GM10266 (cell line): ENCODE results near the gene KRTAP5-3.

Source experiments
- DNase-seq: peaks from one replicate; pipeline ENCODE4 v3.0.0; 2012; ENCODE audit errors: extremely low spot score
- TF ChIP-seq, protein P1 (sequence below): IDR thresholded peaks from 2 replicates; pipeline ENCODE4 v1.5.1; 2012; ENCODE audit warnings: mild to moderate bottlenecking, low read depth; ENCODE audit not compliant: control insufficient read depth, insufficient read depth; ENCODE audit errors: missing control alignments

The KRTAP5-3 gene

DNA sequence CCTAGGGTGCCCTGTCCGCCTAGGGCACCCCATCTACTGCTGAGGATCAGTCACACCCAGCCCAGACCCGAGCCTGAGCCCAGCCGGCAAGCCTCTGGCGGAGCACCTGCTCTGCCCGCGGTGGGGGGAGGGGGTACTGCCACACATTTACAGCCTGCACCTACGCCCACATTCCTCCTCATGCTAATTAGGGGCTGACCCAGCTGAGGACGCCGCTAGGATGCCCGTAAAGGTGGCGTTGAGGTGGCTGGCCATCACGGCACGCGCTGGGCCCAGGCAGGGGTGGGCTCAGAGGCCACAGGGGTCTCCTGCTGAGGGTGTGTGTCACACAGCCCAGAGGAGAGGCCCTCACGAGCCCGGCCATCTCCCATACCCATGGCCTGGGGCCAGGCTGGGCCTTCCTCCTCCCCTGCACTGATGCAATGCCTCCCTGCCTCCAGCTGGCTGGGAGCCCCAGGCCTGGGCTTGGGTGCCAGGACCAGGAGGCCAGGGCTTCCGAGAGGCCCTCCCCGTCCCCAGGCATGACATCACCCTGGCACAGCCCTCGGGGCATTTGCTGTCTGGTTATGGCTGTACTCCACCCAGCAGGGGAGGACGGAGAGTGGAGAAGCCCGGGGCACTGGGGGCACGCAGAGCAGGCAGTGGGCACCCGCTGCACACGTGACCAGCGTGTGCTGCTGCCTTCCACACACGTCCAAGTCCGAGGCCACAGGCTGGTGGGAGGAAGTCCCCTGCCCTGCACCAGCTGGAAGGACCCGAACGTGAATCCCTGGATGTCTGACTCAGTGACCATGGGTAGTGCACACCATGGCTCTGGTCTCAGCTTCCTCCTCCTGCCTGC, 48.9 kb downstream of the KRTAP5-3 start:
- TF ChIP-seq, protein P1, sequence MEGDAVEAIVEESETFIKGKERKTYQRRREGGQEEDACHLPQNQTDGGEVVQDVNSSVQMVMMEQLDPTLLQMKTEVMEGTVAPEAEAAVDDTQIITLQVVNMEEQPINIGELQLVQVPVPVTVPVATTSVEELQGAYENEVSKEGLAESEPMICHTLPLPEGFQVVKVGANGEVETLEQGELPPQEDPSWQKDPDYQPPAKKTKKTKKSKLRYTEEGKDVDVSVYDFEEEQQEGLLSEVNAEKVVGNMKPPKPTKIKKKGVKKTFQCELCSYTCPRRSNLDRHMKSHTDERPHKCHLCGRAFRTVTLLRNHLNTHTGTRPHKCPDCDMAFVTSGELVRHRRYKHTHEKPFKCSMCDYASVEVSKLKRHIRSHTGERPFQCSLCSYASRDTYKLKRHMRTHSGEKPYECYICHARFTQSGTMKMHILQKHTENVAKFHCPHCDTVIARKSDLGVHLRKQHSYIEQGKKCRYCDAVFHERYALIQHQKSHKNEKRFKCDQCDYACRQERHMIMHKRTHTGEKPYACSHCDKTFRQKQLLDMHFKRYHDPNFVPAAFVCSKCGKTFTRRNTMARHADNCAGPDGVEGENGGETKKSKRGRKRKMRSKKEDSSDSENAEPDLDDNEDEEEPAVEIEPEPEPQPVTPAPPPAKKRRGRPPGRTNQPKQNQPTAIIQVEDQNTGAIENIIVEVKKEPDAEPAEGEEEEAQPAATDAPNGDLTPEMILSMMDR = no peak
- no peak for DNase-seq

DNA sequence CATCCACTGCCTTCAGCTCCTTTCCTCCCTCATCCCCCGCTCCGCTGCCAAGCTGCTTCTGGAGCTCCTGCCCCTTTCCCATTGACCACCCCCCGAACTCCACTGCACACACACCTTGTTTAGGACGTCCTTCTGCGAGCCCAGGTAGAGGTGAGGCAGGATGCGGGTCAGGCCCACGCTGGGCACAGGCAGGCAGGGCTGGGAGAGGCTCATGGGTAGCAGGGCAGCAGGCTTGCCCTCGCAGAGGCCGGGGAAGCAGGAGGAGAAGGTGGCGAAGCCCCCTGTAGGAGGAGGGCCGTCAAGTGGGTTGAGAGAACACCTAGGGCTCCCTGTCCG, 49.5 kb downstream of the KRTAP5-3 start:
- TF ChIP-seq, protein P1 = no peak
- DNase-seq = no peak

DNA sequence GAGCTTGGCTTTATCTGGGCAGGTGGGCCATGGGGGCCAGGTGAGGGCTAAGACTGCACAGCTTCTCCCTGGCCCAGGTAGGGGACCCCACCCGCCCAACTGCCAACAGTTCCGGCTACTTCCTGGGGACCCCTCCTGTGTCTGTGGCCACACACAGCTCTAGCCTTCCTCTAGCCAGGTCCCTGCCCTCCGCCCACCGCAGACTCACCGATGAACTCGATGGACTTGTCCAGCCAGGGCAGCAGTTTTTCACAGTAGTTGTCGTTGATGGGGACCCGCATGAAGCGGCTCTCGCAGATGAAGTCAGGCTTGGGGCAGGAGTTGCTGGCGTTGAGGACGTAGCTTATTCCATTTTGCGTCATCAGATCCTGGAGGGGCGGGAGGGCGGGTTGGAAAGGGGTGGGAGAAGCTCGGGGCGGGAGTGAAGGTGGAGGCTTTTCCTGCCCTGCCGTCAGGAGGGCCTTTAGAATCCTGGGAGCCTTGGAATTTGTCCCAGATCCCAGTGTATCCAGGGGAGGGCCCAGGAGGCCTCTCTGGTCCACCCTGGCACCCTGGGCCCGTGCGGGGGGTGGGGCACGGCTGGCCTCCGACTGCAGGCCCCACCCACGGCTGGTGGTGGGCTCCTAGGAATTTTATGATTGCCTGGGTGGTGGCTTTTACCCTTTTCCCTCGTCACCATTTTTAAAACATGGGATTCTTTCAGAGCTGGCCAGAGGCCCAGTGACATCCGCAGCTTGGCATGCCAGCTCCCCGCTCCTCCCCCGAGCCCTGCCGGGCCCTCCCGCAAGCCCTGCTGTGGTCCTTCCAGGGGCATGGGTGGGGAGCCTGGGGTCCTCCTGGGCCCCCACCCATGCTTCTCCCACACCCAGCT, 50.1 kb downstream of the KRTAP5-3 start:
- no peak for DNase-seq
- TF ChIP-seq, protein P1 = no peak
